H1 (cell line): Measurements from ENCODE around the gene ADRA2A. TPM values are rescaled to one million over a fixed set of nuclear protein-coding genes. Genes with fewer than 3 reads are reported as not detected.
A peak's percentile ranks its signal among the peaks of the same experiment; 100 is the strongest.

Experiments
- CTCF ChIA-PET: fragments of 300-600 bp; sonication (Branson Sonifier 250); formaldehyde crosslinking; loops from one replicate; lab custom pipeline; 2021; ENCODE audit not compliant: partially characterized antibody; lab: Charles Lee
- POLR2A ChIA-PET: fragments of 300-600 bp; sonication (Branson Sonifier 250); formaldehyde crosslinking; loops from one replicate; lab custom pipeline; 2021; ENCODE audit warnings: inconsistent platforms; ENCODE audit not compliant: partially characterized antibody; lab: Charles Lee
- DNase-seq, 2 experiments: peaks; one replicate each; pipeline versions ENCODE4 v3.0.0 to v3.0.0-alpha.2; 2010 to 2022; ENCODE audit warnings: low spot score in 2 of 2, low read depth in 1 of 2, mixed read lengths in 1 of 2
- FAIRE-seq: peaks from 2 replicates; lab custom pipeline; 2011; peaks lifted over from hg19 to GRCh38; lab: Jason Lieb, UNC
- H2AFZ ChIP-seq: 2 replicates; pipeline ENCODE4 v1.8.1; 2012; ENCODE audit warnings: low read length, inconsistent platforms
- H2AK5ac ChIP-seq: 2 replicates; pipeline ENCODE4 v1.6.1; 2013; ENCODE audit warnings: low read depth, low read length
- H2BK120ac ChIP-seq: replicated peaks from 2 replicates; pipeline ENCODE3; 2013; ENCODE audit warnings: low read depth, low read length, inconsistent platforms
- H2BK12ac ChIP-seq: 2 replicates; pipeline ENCODE4 v1.6.1; 2013; ENCODE audit warnings: low read depth, low read length
- H2BK15ac ChIP-seq: 2 replicates; pipeline ENCODE4 v1.6.1; 2013; ENCODE audit warnings: low read length
- H2BK20ac ChIP-seq: 2 replicates; pipeline ENCODE4 v1.6.1; 2013; ENCODE audit warnings: low read length
- H2BK5ac ChIP-seq: 2 replicates; pipeline ENCODE4 v1.6.1; 2013; ENCODE audit warnings: low read depth, low read length
- H3K14ac ChIP-seq: 2 replicates; pipeline ENCODE4 v1.6.1; 2013; ENCODE audit warnings: inconsistent platforms; ENCODE audit not compliant: insufficient read length
- H3K18ac ChIP-seq: 2 replicates; pipeline ENCODE4 v1.6.1; 2013; ENCODE audit warnings: low read length; ENCODE audit errors: extremely low read depth
- H3K23ac ChIP-seq: 2 replicates; pipeline ENCODE4 v1.6.1; 2013; ENCODE audit warnings: inconsistent platforms; ENCODE audit not compliant: insufficient read length
- H3K23me2 ChIP-seq: 2 replicates; pipeline ENCODE4 v1.6.1; 2013; ENCODE audit warnings: low read depth, low read length
- H3K27ac ChIP-seq: 2 replicates; pipeline ENCODE4 v1.6.1; 2011; ENCODE audit warnings: low read depth, low read length, inconsistent platforms
- H3K27me3 ChIP-seq, 4 experiments: replicated peaks in 1 of 4; 1 replicate in 1 of 4; 2 replicates in 3 of 4; pipeline versions ENCODE4 v1.6.1 to v1.8.1; 2011 to 2013; ENCODE audit warnings: low read length in 3 of 4, mild to moderate bottlenecking in 3 of 4, inconsistent platforms in 2 of 4, mixed read lengths in 2 of 4, moderate library complexity in 1 of 4; ENCODE audit not compliant: control insufficient read depth in 3 of 4, insufficient read depth in 3 of 4; ENCODE audit errors: extremely low read depth in 1 of 4
- H3K36me3 ChIP-seq, 4 experiments: 2 replicates each; pipeline versions ENCODE4 v1.6.1 to v1.8.1; 2011 to 2013; ENCODE audit warnings: mild to moderate bottlenecking in 4 of 4, low read length in 3 of 4, moderate library complexity in 2 of 4, control low read depth in 1 of 4, inconsistent platforms in 1 of 4; ENCODE audit not compliant: insufficient read depth in 4 of 4, control insufficient read depth in 2 of 4
- H3K4ac ChIP-seq: replicated peaks from 2 replicates; pipeline ENCODE3; 2013; ENCODE audit warnings: low read length, low read depth, mixed read lengths, inconsistent platforms; ENCODE audit not compliant: insufficient read length
- H3K4me1 ChIP-seq, 4 experiments: replicated peaks in 1 of 4; 1 replicate in 1 of 4; 2 replicates in 3 of 4; pipeline versions ENCODE4 v1.6.1 to v1.8.1; 2011 to 2013; ENCODE audit warnings: low read length in 3 of 4, inconsistent platforms in 2 of 4, mixed read lengths in 1 of 4; ENCODE audit not compliant: insufficient read depth in 4 of 4, control insufficient read depth in 3 of 4
- H3K4me2 ChIP-seq, 2 experiments: 2 replicates each; pipeline versions ENCODE4 v1.6.1 to v1.8.1; 2011 to 2013; ENCODE audit warnings: low read depth in 2 of 2, low read length in 2 of 2, control low read depth in 1 of 2, inconsistent platforms in 1 of 2, mild to moderate bottlenecking in 1 of 2; ENCODE audit not compliant: insufficient read depth in 1 of 2
- H3K4me3 ChIP-seq, 4 experiments: fragments of 200-600, 300-600 bp in 1 of 4; sonication (generic), shearing (Covaris generic), sonication (Bioruptor Twin) in 1 of 4; 2 replicates each; pipeline versions ENCODE4 v1.5.1 to v1.8.1; 2011 to 2016; ENCODE audit warnings: low read length in 4 of 4, low read depth in 3 of 4, control low read depth in 2 of 4, inconsistent platforms in 2 of 4, mild to moderate bottlenecking in 2 of 4, mixed read lengths in 1 of 4, moderate library complexity in 1 of 4; ENCODE audit not compliant: insufficient read depth in 2 of 4; ENCODE audit errors: extremely low read depth in 1 of 4
- H3K56ac ChIP-seq: replicated peaks from 2 replicates; pipeline ENCODE3; 2013; ENCODE audit warnings: low read depth, mild to moderate bottlenecking, mixed read lengths, low read length, inconsistent platforms; ENCODE audit not compliant: insufficient read length
- H3K79me1 ChIP-seq: 2 replicates; pipeline ENCODE4 v1.6.1; 2013; ENCODE audit warnings: low read depth, low read length, control low read depth
- H3K79me2 ChIP-seq, 2 experiments: 2 replicates each; pipeline versions ENCODE4 v1.6.1 to v1.8.1; 2012 to 2013; ENCODE audit warnings: low read length in 2 of 2, mild to moderate bottlenecking in 2 of 2, inconsistent platforms in 1 of 2; ENCODE audit not compliant: insufficient read depth in 2 of 2, control insufficient read depth in 1 of 2
- H3K9ac ChIP-seq, 4 experiments: replicated peaks in 1 of 4; 1 replicate in 1 of 4; 2 replicates in 3 of 4; pipeline versions ENCODE4 v1.6.1 to v1.8.1; 2011 to 2013; ENCODE audit warnings: low read depth in 3 of 4, low read length in 3 of 4, control low read depth in 2 of 4, mild to moderate bottlenecking in 2 of 4, moderate library complexity in 2 of 4, inconsistent platforms in 1 of 4; ENCODE audit errors: extremely low read depth in 1 of 4
- H3K9me3 ChIP-seq, 2 experiments: 2 replicates each; pipeline versions ENCODE4 v1.6.1 to v1.8.1; 2012 to 2013; ENCODE audit warnings: mild to moderate bottlenecking in 2 of 2, moderate library complexity in 2 of 2, control low read depth in 1 of 2, inconsistent platforms in 1 of 2, low read depth in 1 of 2, low read length in 1 of 2, mixed read lengths in 1 of 2; ENCODE audit not compliant: insufficient read depth in 2 of 2
- H4K20me1 ChIP-seq, 2 experiments: replicated peaks in 1 of 2; 2 replicates each; pipeline versions ENCODE3 to v1.8.1; 2011 to 2013; ENCODE audit warnings: inconsistent platforms in 2 of 2, low read length in 2 of 2, mild to moderate bottlenecking in 1 of 2; ENCODE audit not compliant: insufficient read depth in 2 of 2, control insufficient read depth in 1 of 2
- H4K5ac ChIP-seq: 2 replicates; pipeline ENCODE4 v1.6.1; 2013; ENCODE audit warnings: low read length, low read depth, mixed read lengths, inconsistent platforms; ENCODE audit not compliant: insufficient read length
- H4K8ac ChIP-seq: 2 replicates; pipeline ENCODE4 v1.8.0; 2013; ENCODE audit warnings: mild to moderate bottlenecking, moderate library complexity, low read length, inconsistent platforms; ENCODE audit not compliant: insufficient read depth; ENCODE audit errors: extremely low read depth
- H4K91ac ChIP-seq: replicated peaks from 2 replicates; pipeline ENCODE3; 2013; ENCODE audit warnings: low read length, mixed read lengths, inconsistent platforms; ENCODE audit not compliant: insufficient read length
- CREB1 ChIP-seq: IDR thresholded peaks from 2 replicates; pipeline ENCODE4 v1.6.1; 2012; ENCODE audit warnings: inconsistent platforms
- HDAC6 ChIP-seq: IDR thresholded peaks from one replicate; pipeline ENCODE4 v1.7.1; 2012; ENCODE audit warnings: low read depth, mild to moderate bottlenecking, inconsistent platforms, low read length, moderate library complexity
- PHF8 ChIP-seq: fragments of 200-600 bp; sonication (generic); conservative IDR thresholded peaks from 2 replicates; pipeline ENCODE4 v1.7.1; 2012; ENCODE audit warnings: low read depth, mild to moderate bottlenecking, inconsistent platforms, low read length, moderate library complexity
- POLR2A ChIP-seq, 2 experiments: IDR thresholded peaks; 1 replicate in 1 of 2; 2 replicates in 1 of 2; pipeline ENCODE4 v1.6.1; 2011; ENCODE audit warnings: low read depth in 2 of 2, low read length in 2 of 2, mild to moderate bottlenecking in 2 of 2; ENCODE audit errors: control extremely low read depth in 1 of 2
- POLR2AphosphoS5 ChIP-seq: IDR thresholded peaks from 2 replicates; pipeline ENCODE4 v1.6.1; 2011; ENCODE audit warnings: low read depth, low read length
- RNF2 ChIP-seq: fragments of 200-900, 300-1000 bp; sonication (generic); IDR thresholded peaks from 2 replicates; pipeline ENCODE4 v1.7.1; 2016; ENCODE audit warnings: borderline replicate concordance, low read depth, mild to moderate bottlenecking, antibody characterized with exemption, low read length; ENCODE audit not compliant: poor library complexity, severe bottlenecking; ENCODE audit errors: missing control alignments
- SIX5 ChIP-seq: IDR thresholded peaks from 2 replicates; pipeline ENCODE4 v1.6.1; 2011; ENCODE audit warnings: mild to moderate bottlenecking, low read depth, low read length
- SUZ12 ChIP-seq: fragments of 200-600 bp; sonication (generic); IDR thresholded peaks from 2 replicates; pipeline ENCODE4 v1.6.1; 2012; ENCODE audit warnings: mild to moderate bottlenecking, inconsistent platforms, low read length, moderate library complexity, mixed read lengths
- TBP ChIP-seq: IDR thresholded peaks from 2 replicates; pipeline ENCODE4 v1.6.1; 2011; ENCODE audit warnings: low read depth, low read length, improper control_type of control experiment
- TCF12 ChIP-seq: IDR thresholded peaks from 2 replicates; pipeline ENCODE4 v1.6.1; 2011; ENCODE audit warnings: low read depth, mild to moderate bottlenecking, low read length
- WGBS, 2 experiments: shearing (Covaris generic) in 1 of 2; methylation state at CpG; one replicate each; pipeline versions ENCODE4 v1.1.6 to v1.1.7; 2013 to 2015; ENCODE audit warnings: low lambda C conversion rate in 2 of 2, mixed read lengths in 2 of 2, inconsistent platforms in 1 of 2, low coverage in 1 of 2, missing lambda C conversion rate in 1 of 2; ENCODE audit not compliant: insufficient replicate concordance in 2 of 2, insufficient coverage in 1 of 2, insufficient read length in 1 of 2; ENCODE audit errors: extremely low coverage in 1 of 2, missing lambda C conversion rate in 1 of 2; 5-methylcytosine and 5-hydroxymethylcytosine counted together
- polyA plus RNA-seq, 7 experiments: library from polyadenylated mRNA; depleted of rRNA in 3 of 7; stranded (reverse) in 5 of 7; unstranded in 2 of 7; fragments of >200 nt in 5 of 7; fragments of 200-250 nt in 2 of 7; gene quantifications; 1 replicate in 5 of 7; 2 replicates in 1 of 7; 4 replicates in 1 of 7; pipeline versions ENCODE4 v1.2.1 to v1.2.3, GENCODE V29; 2011 to 2013; ENCODE audit warnings: missing spikeins in 2 of 7, mixed read lengths in 2 of 7
- total RNA-seq: library from RNA; stranded (reverse); fragmentation: NEBNext Ultra II Directional; extraction: Animal tissue kit (Norgen Biotek cat#: 25700); gene quantifications from 2 replicates; pipeline ENCODE4 v1.2.1, GENCODE V29; 2021

Gene ADRA2A
- total and polyA plus RNA-seq, 2 of the 8 experiments (the other 6 are each of a cell fraction or from before 2014, with no cell fraction given), result 5.9 to 6.2 TPM

- FAIRE-seq (no peak), DNase-seq (peak in 1 of 2 experiments; percentile 27)
- no peak overlapping the region for H2BK120ac ChIP-seq
- H2AFZ ChIP-seq, result 0 out of 2 replicates have a peak overlapping the region, but pooled peaks have one; percentile 45
- H3K9me3 ChIP-seq, result peaks cover 0 to 8% of the 10 kb centered on the region in 2 experiments; a peak in 1 of 4 replicates
- H4K20me1 ChIP-seq, result peaks cover 0 to 2% of the 10 kb centered on the region in 2 experiments
- H3K23me2 ChIP-seq, result no peaks in the 10 kb centered on the region; the same call in 1 of the 2 replicates
- H3K4me2 ChIP-seq, result no peak overlapping the region
- H2BK12ac ChIP-seq, result 0 out of 2 replicates have a peak overlapping the region, but pooled peaks have one; percentile 22
- no peak overlapping the region for H3K23ac ChIP-seq
- H3K79me2 ChIP-seq, result no peaks in the 10 kb centered on the region
- H3K4me3 ChIP-seq, result no peak overlapping the region
- WGBS, 2 experiments, result 95% methylated on average over 10 of the region's 10 CpGs; no CpG with 5 or more reads in 1 of the 2 experiments
- no peak overlapping the region for H2BK20ac ChIP-seq
- H3K18ac ChIP-seq, result no peak overlapping the region
- POLR2A ChIA-PET, result interaction anchor here (0.8 to 1.2 kb wide), 2 partner anchors 94 to 137 kb away, joined by 3 read pairs; no protein-coding TSS in a partner anchor
- peaks cover 0 to 10% (median 0%) of the 10 kb centered on the region in 4 experiments; a peak in 1 of 8 replicates for H3K36me3 ChIP-seq
- no peak overlapping the region for H4K5ac ChIP-seq
- CTCF ChIA-PET, result interaction anchor here (0.8 to 1.4 kb wide), 3 partner anchors 23 to 124 kb away, joined by 3 to 4 read pairs (median 3); no protein-coding TSS in a partner anchor
- H4K91ac ChIP-seq, result no peak overlapping the region
- no peak overlapping the region for H2BK5ac ChIP-seq
- peaks cover 5 to 14% (median 13%) of the 10 kb centered on the region in 4 experiments for H3K27me3 ChIP-seq
- peaks cover 2 to 11% (median 8%) of the 10 kb centered on the region in 4 experiments; a peak in 6 of 7 replicates for H3K4me1 ChIP-seq
- H3K56ac ChIP-seq, result no peak overlapping the region
- no peaks in the 10 kb centered on the region for H3K79me1 ChIP-seq
- H2AK5ac ChIP-seq, result no peak overlapping the region
- H3K4ac ChIP-seq, result no peak overlapping the region
- H2BK15ac ChIP-seq, result no peak overlapping the region
- H3K9ac ChIP-seq, result no peak overlapping the region
- no peak overlapping the region; the same call in 1 of the 2 replicates for H4K8ac ChIP-seq
- H3K14ac ChIP-seq, result no peak overlapping the region
- no peak overlapping the region for H3K27ac ChIP-seq
- no peak for TF ChIP-seq TBP
- TF ChIP-seq SUZ12, result no peak
- no peak for TF ChIP-seq HDAC6
- TF ChIP-seq SIX5, result no peak
- TF ChIP-seq PHF8, result no peak
- no peak for TF ChIP-seq RNF2
- no peak for TF ChIP-seq CREB1
- TF ChIP-seq POLR2AphosphoS5, result no peak
- no peak for TF ChIP-seq TCF12
- no peak for TF ChIP-seq POLR2A (IDR thresholded peaks at IDR 0.05; ENCODE audit: control extremely low read depth in 1 of 2, low read depth in 2 of 2, low read length in 2 of 2)
Observed at GRCh38 chr10:111083222-111084095, 6.6 kb downstream of the ADRA2A start.
